GM12878 (cell line): ENCODE data around the gene FREM2. TPM values are rescaled to one million over a fixed set of nuclear protein-coding genes. Genes with fewer than 3 reads are reported as not detected.

ENCODE experiments used
- ATAC-seq: fragments of 200-7000 bp; cut with Tn5 transposase; 3 replicates; pipeline ENCODE4 v1.9.1; 2020; ENCODE audit warnings: mild to moderate bottlenecking, moderate library complexity
- BruUV-seq: library from RNA; stranded (reverse); fragments of 400-500 nt; replicated peaks from 2 replicates; lab custom pipeline; 2021; lab: Mats Ljungman, UMichigan
- CTCF ChIA-PET: fragments of 300-600 bp; sonication (Branson Sonifier 250); formaldehyde crosslinking; extraction: SDS; loops from one replicate; lab custom pipeline; 2021; ENCODE audit warnings: inconsistent platforms; lab: Yijun Ruan, JAX
- POLR2A ChIA-PET: fragments of 350-600 bp; formaldehyde crosslinking; extraction: SDS; loops from one replicate; lab custom pipeline; 2021; ENCODE audit warnings: inconsistent platforms; lab: Charles Lee
- RAD21 ChIA-PET: fragments of 300-600 bp; sonication (Branson Sonifier 250); formaldehyde crosslinking; loops from one replicate; lab custom pipeline; 2023; ENCODE audit warnings: antibody characterized with exemption; ENCODE audit not compliant: unreplicated experiment; lab: Charles Lee
- SMC1A ChIA-PET: fragments of 300-600 bp; sonication (Branson Sonifier 250); formaldehyde crosslinking; loops from one replicate; lab custom pipeline; 2023; ENCODE audit not compliant: unreplicated experiment, uncharacterized antibody; lab: Charles Lee
- DNase-seq: peaks from one replicate; pipeline ENCODE4 v3.0.0-alpha.2; 2011; ENCODE audit warnings: low read depth, low spot score
- FAIRE-seq: peaks from 3 replicates; lab custom pipeline; 2011; peaks lifted over from hg19 to GRCh38; lab: Jason Lieb, UNC
- H2AFZ ChIP-seq: 2 replicates; pipeline ENCODE4 v1.6.0; 2011; ENCODE audit warnings: low read depth, low read length, control low read depth; ENCODE audit not compliant: control insufficient read depth
- H3K27ac ChIP-seq: 2 replicates; pipeline ENCODE4 v1.5.1; 2011; ENCODE audit warnings: control low read depth; ENCODE audit not compliant: control insufficient read depth, insufficient read depth
- H3K27me3 ChIP-seq, 2 experiments: replicated peaks in 1 of 2; 2 replicates each; pipeline versions ENCODE4 v1.6.0 to v1.6.1; 2011; ENCODE audit warnings: low read length in 1 of 2; ENCODE audit not compliant: control insufficient read depth in 2 of 2, insufficient read depth in 2 of 2
- H3K36me3 ChIP-seq, 2 experiments: 2 replicates each; pipeline ENCODE4 v1.5.1; 2011; ENCODE audit warnings: low read length in 1 of 2; ENCODE audit not compliant: control insufficient read depth in 2 of 2, insufficient read depth in 2 of 2
- H3K4me1 ChIP-seq: 2 replicates; pipeline ENCODE4 v1.6.1; 2011; ENCODE audit warnings: mild to moderate bottlenecking, low read length, moderate library complexity, mixed read lengths; ENCODE audit not compliant: control insufficient read depth, insufficient read depth
- H3K4me2 ChIP-seq: 2 replicates; pipeline ENCODE4 v1.6.0; 2011; ENCODE audit warnings: control low read depth; ENCODE audit not compliant: control insufficient read depth, insufficient read depth
- H3K4me3 ChIP-seq: fragments of 200-600 bp; sonication (generic); 2 replicates; pipeline ENCODE4 v1.5.1; 2016
- H3K79me2 ChIP-seq: 2 replicates; pipeline ENCODE4 v1.6.0; 2011; ENCODE audit warnings: low read length; ENCODE audit not compliant: control insufficient read depth, insufficient read depth
- H3K9ac ChIP-seq: 2 replicates; pipeline ENCODE4 v1.8.0; 2011; ENCODE audit warnings: low read length, control low read depth, mixed read lengths; ENCODE audit not compliant: control insufficient read depth, insufficient read depth
- H3K9me3 ChIP-seq: replicated peaks from 3 replicates; pipeline ENCODE4 v1.5.1; 2011; ENCODE audit warnings: mild to moderate bottlenecking, low read length; ENCODE audit not compliant: control insufficient read depth, insufficient read depth
- H4K20me1 ChIP-seq: 2 replicates; pipeline ENCODE4 v1.6.0; 2011; ENCODE audit not compliant: control insufficient read depth, insufficient read depth
- CREM ChIP-seq: IDR thresholded peaks from 2 replicates; pipeline ENCODE4 v1.6.1; 2014; ENCODE audit warnings: antibody characterized with exemption, low read depth
- EP300 ChIP-seq, 2 experiments: fragments of 150-350 bp in 1 of 2; IDR thresholded peaks; 2 replicates each; pipeline ENCODE4 v1.6.1; 2011 to 2012; ENCODE audit warnings: low read depth in 2 of 2, low read length in 2 of 2, borderline replicate concordance in 1 of 2, improper control_type of control experiment in 1 of 2, inconsistent platforms in 1 of 2; ENCODE audit not compliant: control insufficient read depth in 1 of 2
- HDAC2 ChIP-seq: fragments of 200-600 bp; sonication (generic); IDR thresholded peaks from 2 replicates; pipeline ENCODE4 v1.6.1; 2017
- HDGF ChIP-seq: fragments of 450-650 bp; IDR thresholded peaks from 2 replicates; pipeline ENCODE4 v1.6.1; 2016; ENCODE audit warnings: antibody characterized with exemption
- IKZF2 ChIP-seq, 2 experiments: fragments of 450-650 bp; IDR thresholded peaks; 2 replicates each; pipeline ENCODE4 v1.6.1; 2017; ENCODE audit warnings: mild to moderate bottlenecking in 2 of 2, moderate library complexity in 2 of 2
- KAT2A ChIP-seq: conservative IDR thresholded peaks from 2 replicates; pipeline ENCODE4 v1.6.1; 2011; ENCODE audit warnings: low read depth, low read length; ENCODE audit not compliant: control insufficient read depth
- MEF2A ChIP-seq: IDR thresholded peaks from 2 replicates; pipeline ENCODE4 v1.6.1; 2011; ENCODE audit warnings: low read depth, mild to moderate bottlenecking, low read length, moderate library complexity; ENCODE audit not compliant: insufficient read depth
- NFIC ChIP-seq: IDR thresholded peaks from 2 replicates; pipeline ENCODE4 v1.6.1; 2012; ENCODE audit warnings: low read depth, mild to moderate bottlenecking, inconsistent platforms, low read length, moderate library complexity
- PAX5 ChIP-seq: IDR thresholded peaks from 2 replicates; pipeline ENCODE4 v1.6.1; 2011; ENCODE audit warnings: low read depth, low read length, borderline replicate concordance
- RB1 ChIP-seq: fragments of 450-650 bp; formaldehyde crosslinking; IDR thresholded peaks from 2 replicates; pipeline ENCODE4 v1.6.1; 2017; ENCODE audit warnings: mild to moderate bottlenecking, borderline replicate concordance
- TARDBP ChIP-seq: IDR thresholded peaks from 2 replicates; pipeline ENCODE4 v1.6.1; 2016; ENCODE audit warnings: borderline replicate concordance
- TBL1XR1 ChIP-seq: IDR thresholded peaks from 2 replicates; pipeline ENCODE4 v1.6.1; 2012; ENCODE audit warnings: low read depth, low read length, improper control_type of control experiment
- ZSCAN29 ChIP-seq: fragments of 450-650 bp; IDR thresholded peaks from 2 replicates; pipeline ENCODE4 v1.6.1; 2017; ENCODE audit warnings: mild to moderate bottlenecking, moderate library complexity
- WGBS: methylation state at CpG from one replicate; pipeline ENCODE4 v1.1.6; 2016; ENCODE audit warnings: low lambda C conversion rate; ENCODE audit not compliant: insufficient replicate concordance, insufficient coverage; ENCODE audit errors: missing lambda C conversion rate; 5-methylcytosine and 5-hydroxymethylcytosine counted together
- in situ Hi-C: fragments of 300-500 bp; cut with MboI; formaldehyde crosslinking; loops from 9 replicates; pipeline ENCODE4 v1.14.3; 2018; ENCODE audit warnings: mixed read lengths
- intact Hi-C: fragments of 100-400 bp; cut with micrococcal nuclease; formaldehyde crosslinking; loops from one replicate; pipeline ENCODE4 v1.14.2; 2022; ENCODE audit not compliant: unreplicated experiment
- polyA plus RNA-seq, 11 experiments: library from polyadenylated mRNA; depleted of rRNA in 4 of 11; unstranded in 6 of 11; stranded (reverse) in 5 of 11; fragments of >200 nt; fragmentation: Nextera tagmentation in 4 of 11; fragmentation: Illumina TruSeq in 1 of 11; extraction: Ambion mirVana in 4 of 11; extraction: Trizol in 1 of 11; gene quantifications; 1 replicate in 1 of 11; 2 replicates in 10 of 11; pipeline versions ENCODE4 v1.2.1 to v1.2.3, GENCODE V29; 2011 to 2016; ENCODE audit warnings: inconsistent platforms in 2 of 11, missing spikeins in 2 of 11, low read depth in 1 of 11
- total RNA-seq, 4 experiments: library from RNA; depleted of rRNA in 3 of 4; stranded (reverse); fragments of >200 nt in 3 of 4; fragmentation: Illumina TruSeq in 1 of 4; extraction: Trizol in 1 of 4; gene quantifications; 2 replicates each; pipeline versions ENCODE4 v1.2.1 to v1.2.3, GENCODE V29; 2013 to 2021
- TF ChIP-seq, protein P1 (sequence below): IDR thresholded peaks from 2 replicates; pipeline ENCODE4 v1.6.1; 2012; ENCODE audit warnings: low read depth, low read length, improper control_type of control experiment
- TF ChIP-seq, protein P2 (sequence below): IDR thresholded peaks from 2 replicates; pipeline ENCODE4 v1.6.1; 2011; ENCODE audit warnings: low read depth, low read length, improper control_type of control experiment, borderline replicate concordance
- TF ChIP-seq, protein P3 (sequence below): fragments of 450-650 bp; formaldehyde crosslinking; IDR thresholded peaks from 2 replicates; pipeline ENCODE4 v1.5.0; 2022; ENCODE audit warnings: mild to moderate bottlenecking, missing genetic modification characterization
- TF ChIP-seq, protein P4 (sequence below): IDR thresholded peaks from 2 replicates; pipeline ENCODE4 v1.6.1; 2011; ENCODE audit warnings: borderline replicate concordance, low read depth, mild to moderate bottlenecking, moderate library complexity, low read length; ENCODE audit not compliant: insufficient read depth, poor library complexity, severe bottlenecking

Gene FREM2
- total and polyA plus RNA-seq, 10 of the 15 experiments (the other 5 are each of a cell fraction or from before 2014, with no cell fraction given), result 0.02 to 0.12 (median 0.05) TPM; not detected in 2

DNA sequence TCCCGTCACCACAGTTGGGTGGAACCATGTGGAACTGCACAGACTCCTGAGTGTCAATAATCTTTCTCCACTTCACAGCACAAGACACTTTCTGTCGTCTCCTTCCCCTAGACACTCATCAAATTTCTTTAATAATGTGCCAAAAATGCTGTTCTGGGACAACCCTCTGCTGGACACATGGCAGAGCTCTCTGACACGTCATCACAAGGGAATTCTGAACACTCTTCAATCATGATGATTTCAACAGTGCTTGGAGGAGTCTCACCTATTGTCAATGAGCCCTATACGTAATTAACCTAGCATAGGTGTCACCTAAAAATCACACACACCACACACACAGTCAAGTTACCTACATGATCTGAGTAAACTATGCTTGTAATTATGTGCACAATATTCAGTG lies 162.4 kb downstream of the FREM2 start:
- no peaks in the 10 kb centered on the region for H4K20me1 ChIP-seq
- in situ Hi-C loops, result no loop called here
- ChIA-PET SMC1A (interaction anchor here (1.3 to 2.2 kb wide), 2 partner anchors 23 to 24 kb away, joined by 3 to 10 read pairs; no protein-coding TSS in a partner anchor), RAD21 (interaction anchor here (1.6 kb wide), 1 partner anchor 17 kb away, joined by 4 read pairs; no protein-coding TSS in a partner anchor), CTCF (interaction anchor here (2.0 kb wide), 1 partner anchor 23 kb away, joined by 5 read pairs; no protein-coding TSS in a partner anchor), POLR2A (no interaction called here)
- 17% methylated on average over 4 of the region's 4 CpGs for WGBS
- no peak overlapping the region for H3K4me3 ChIP-seq
- intact Hi-C loops, result no loop called here
- no peaks in the 10 kb centered on the region for H3K4me1 ChIP-seq
- FAIRE-seq (no peak), ATAC-seq (no peak), DNase-seq (no peak)
- no peaks in the 10 kb centered on the region for H3K27me3 ChIP-seq
- BruUV-seq, result no TSS peak
- no peaks in the 10 kb centered on the region for H3K79me2 ChIP-seq
- H3K9ac ChIP-seq, result no peak overlapping the region
- H3K9me3 ChIP-seq, result no peaks in the 10 kb centered on the region
- H3K4me2 ChIP-seq, result no peak overlapping the region
- H3K27ac ChIP-seq, result no peak overlapping the region
- no peaks in the 10 kb centered on the region for H3K36me3 ChIP-seq
- H2AFZ ChIP-seq, result no peak overlapping the region
- TF ChIP-seq, protein P1, sequence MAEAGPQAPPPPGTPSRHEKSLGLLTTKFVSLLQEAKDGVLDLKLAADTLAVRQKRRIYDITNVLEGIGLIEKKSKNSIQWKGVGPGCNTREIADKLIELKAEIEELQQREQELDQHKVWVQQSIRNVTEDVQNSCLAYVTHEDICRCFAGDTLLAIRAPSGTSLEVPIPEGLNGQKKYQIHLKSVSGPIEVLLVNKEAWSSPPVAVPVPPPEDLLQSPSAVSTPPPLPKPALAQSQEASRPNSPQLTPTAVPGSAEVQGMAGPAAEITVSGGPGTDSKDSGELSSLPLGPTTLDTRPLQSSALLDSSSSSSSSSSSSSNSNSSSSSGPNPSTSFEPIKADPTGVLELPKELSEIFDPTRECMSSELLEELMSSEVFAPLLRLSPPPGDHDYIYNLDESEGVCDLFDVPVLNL, result no peak
- no peak for TF ChIP-seq MEF2A
- TF ChIP-seq, protein P2, sequence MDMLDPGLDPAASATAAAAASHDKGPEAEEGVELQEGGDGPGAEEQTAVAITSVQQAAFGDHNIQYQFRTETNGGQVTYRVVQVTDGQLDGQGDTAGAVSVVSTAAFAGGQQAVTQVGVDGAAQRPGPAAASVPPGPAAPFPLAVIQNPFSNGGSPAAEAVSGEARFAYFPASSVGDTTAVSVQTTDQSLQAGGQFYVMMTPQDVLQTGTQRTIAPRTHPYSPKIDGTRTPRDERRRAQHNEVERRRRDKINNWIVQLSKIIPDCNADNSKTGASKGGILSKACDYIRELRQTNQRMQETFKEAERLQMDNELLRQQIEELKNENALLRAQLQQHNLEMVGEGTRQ, result no peak
- no peak for TF ChIP-seq ZSCAN29
- no peak for TF ChIP-seq HDAC2
- no peak for TF ChIP-seq PAX5
- TF ChIP-seq RB1, result no peak
- no peak for TF ChIP-seq NFIC
- TF ChIP-seq, protein P3, sequence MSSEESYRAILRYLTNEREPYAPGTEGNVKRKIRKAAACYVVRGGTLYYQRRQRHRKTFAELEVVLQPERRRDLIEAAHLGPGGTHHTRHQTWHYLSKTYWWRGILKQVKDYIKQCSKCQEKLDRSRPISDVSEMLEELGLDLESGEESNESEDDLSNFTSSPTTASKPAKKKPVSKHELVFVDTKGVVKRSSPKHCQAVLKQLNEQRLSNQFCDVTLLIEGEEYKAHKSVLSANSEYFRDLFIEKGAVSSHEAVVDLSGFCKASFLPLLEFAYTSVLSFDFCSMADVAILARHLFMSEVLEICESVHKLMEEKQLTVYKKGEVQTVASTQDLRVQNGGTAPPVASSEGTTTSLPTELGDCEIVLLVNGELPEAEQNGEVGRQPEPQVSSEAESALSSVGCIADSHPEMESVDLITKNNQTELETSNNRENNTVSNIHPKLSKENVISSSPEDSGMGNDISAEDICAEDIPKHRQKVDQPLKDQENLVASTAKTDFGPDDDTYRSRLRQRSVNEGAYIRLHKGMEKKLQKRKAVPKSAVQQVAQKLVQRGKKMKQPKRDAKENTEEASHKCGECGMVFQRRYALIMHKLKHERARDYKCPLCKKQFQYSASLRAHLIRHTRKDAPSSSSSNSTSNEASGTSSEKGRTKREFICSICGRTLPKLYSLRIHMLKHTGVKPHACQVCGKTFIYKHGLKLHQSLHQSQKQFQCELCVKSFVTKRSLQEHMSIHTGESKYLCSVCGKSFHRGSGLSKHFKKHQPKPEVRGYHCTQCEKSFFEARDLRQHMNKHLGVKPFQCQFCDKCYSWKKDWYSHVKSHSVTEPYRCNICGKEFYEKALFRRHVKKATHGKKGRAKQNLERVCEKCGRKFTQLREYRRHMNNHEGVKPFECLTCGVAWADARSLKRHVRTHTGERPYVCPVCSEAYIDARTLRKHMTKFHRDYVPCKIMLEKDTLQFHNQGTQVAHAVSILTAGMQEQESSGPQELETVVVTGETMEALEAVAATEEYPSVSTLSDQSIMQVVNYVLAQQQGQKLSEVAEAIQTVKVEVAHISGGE (CRISPR knock-in tag), result no peak
- TF ChIP-seq HDGF, result no peak
- no peak for TF ChIP-seq TBL1XR1
- TF ChIP-seq, protein P4, sequence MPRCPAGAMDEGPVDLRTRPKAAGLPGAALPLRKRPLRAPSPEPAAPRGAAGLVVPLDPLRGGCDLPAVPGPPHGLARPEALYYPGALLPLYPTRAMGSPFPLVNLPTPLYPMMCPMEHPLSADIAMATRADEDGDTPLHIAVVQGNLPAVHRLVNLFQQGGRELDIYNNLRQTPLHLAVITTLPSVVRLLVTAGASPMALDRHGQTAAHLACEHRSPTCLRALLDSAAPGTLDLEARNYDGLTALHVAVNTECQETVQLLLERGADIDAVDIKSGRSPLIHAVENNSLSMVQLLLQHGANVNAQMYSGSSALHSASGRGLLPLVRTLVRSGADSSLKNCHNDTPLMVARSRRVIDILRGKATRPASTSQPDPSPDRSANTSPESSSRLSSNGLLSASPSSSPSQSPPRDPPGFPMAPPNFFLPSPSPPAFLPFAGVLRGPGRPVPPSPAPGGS, result no peak
- TF ChIP-seq EP300 (IDR thresholded peaks at IDR 0.05; ENCODE audit: borderline replicate concordance in 1 of 2, control insufficient read depth in 1 of 2, low read depth in 2 of 2, low read length in 2 of 2), result no peak
- no peak for TF ChIP-seq IKZF2 (IDR thresholded peaks at IDR 0.05)
- TF ChIP-seq KAT2A, result no peak
- TF ChIP-seq TARDBP, result no peak
- TF ChIP-seq CREM, result no peak
